Panc1 (cell line): Measurements from ENCODE around the gene WWOX. TPM values are rescaled to one million over a fixed set of nuclear protein-coding genes. Genes with fewer than 3 reads are reported as not detected.

Source experiments
- ATAC-seq: fragments of 200-7000 bp; cut with Tn5 transposase; 2 replicates; pipeline ENCODE4 v1.9.1; 2020; ENCODE audit warnings: mild to moderate bottlenecking, moderate library complexity
- BruUV-seq: library from RNA; stranded (reverse); fragments of 400-500 nt; replicated peaks from 2 replicates; lab custom pipeline; 2021; lab: Mats Ljungman, UMichigan
- CTCF ChIA-PET: fragments of 300-600 bp; sonication (Branson Sonifier 250); formaldehyde crosslinking; loops from one replicate; lab custom pipeline; 2022; ENCODE audit warnings: antibody characterized with exemption; lab: Charles Lee
- POLR2A ChIA-PET: fragments of 300-600 bp; sonication (Branson Sonifier 250); formaldehyde crosslinking; loops from one replicate; lab custom pipeline; 2022; ENCODE audit warnings: antibody characterized with exemption; lab: Charles Lee
- DNase-seq: peaks from one replicate; pipeline ENCODE4 v3.0.0-alpha.2; 2010; ENCODE audit warnings: low read depth, low spot score
- H3K27ac ChIP-seq: 2 replicates; pipeline ENCODE4 v1.5.1; 2011; ENCODE audit warnings: mild to moderate bottlenecking, low read length, inconsistent platforms
- H3K27me3 ChIP-seq: fragments of 200-500 bp; sonication (Bioruptor generic); 2 replicates; pipeline ENCODE4 v1.6.0; 2014; ENCODE audit warnings: low read length, inconsistent platforms; ENCODE audit not compliant: control insufficient read depth, insufficient read depth
- H3K36me3 ChIP-seq: fragments of 200-500 bp; sonication (Bioruptor generic); 2 replicates; pipeline ENCODE4 v1.5.1; 2014; ENCODE audit warnings: inconsistent platforms, mild to moderate bottlenecking, low read length, moderate library complexity; ENCODE audit not compliant: control insufficient read depth, insufficient read depth
- H3K4me1 ChIP-seq: 2 replicates; pipeline ENCODE4 v1.5.1; 2011; ENCODE audit warnings: inconsistent platforms, mild to moderate bottlenecking, low read length, moderate library complexity; ENCODE audit not compliant: control insufficient read depth, insufficient read depth
- H3K4me3 ChIP-seq, 2 experiments: 2 replicates each; pipeline ENCODE4 v1.5.1; 2011 to 2012; ENCODE audit warnings: low read depth in 2 of 2, low read length in 2 of 2, mild to moderate bottlenecking in 2 of 2, inconsistent platforms in 1 of 2, moderate library complexity in 1 of 2
- H3K9me3 ChIP-seq: fragments of 200-500 bp; sonication (Bioruptor generic); 2 replicates; pipeline ENCODE4 v1.5.1; 2014; ENCODE audit warnings: low read depth, mild to moderate bottlenecking, inconsistent platforms, low read length, moderate library complexity; ENCODE audit not compliant: control insufficient read depth, insufficient read depth
- POLR2AphosphoS5 ChIP-seq: IDR thresholded peaks from 2 replicates; pipeline ENCODE4 v1.6.1; 2012; ENCODE audit warnings: mild to moderate bottlenecking, low read depth, low read length, moderate library complexity
- SIN3A ChIP-seq: IDR thresholded peaks from 2 replicates; pipeline ENCODE4 v1.6.1; 2012; ENCODE audit warnings: low read depth, mild to moderate bottlenecking, low read length, moderate library complexity, borderline replicate concordance; ENCODE audit not compliant: insufficient read depth
- TCF7L2 ChIP-seq: IDR thresholded peaks from 2 replicates; pipeline ENCODE4 v1.6.1; 2011; ENCODE audit warnings: mild to moderate bottlenecking, low read depth, low read length, inconsistent platforms
- in situ Hi-C: cut with HindIII; loops from 2 replicates; pipeline ENCODE4 v1.10.0; 2016; ENCODE audit warnings: low sequenced_read_pairs, low pct_unique_long_range_greater_than_20kb
- intact Hi-C: fragments of 100-400 bp; cut with micrococcal nuclease; formaldehyde crosslinking; loops from one replicate; pipeline ENCODE4 v1.10.0; 2022; ENCODE audit not compliant: unreplicated experiment
- total RNA-seq: library from RNA; stranded (reverse); gene quantifications from one replicate; pipeline ENCODE4 v1.2.1, GENCODE V29; 2021; ENCODE audit not compliant: unreplicated experiment
- TF ChIP-seq, protein P1 (sequence below): fragments of 450-650 bp; IDR thresholded peaks from 2 replicates; pipeline ENCODE4 v1.5.1; 2017; ENCODE audit warnings: mild to moderate bottlenecking
- TF ChIP-seq, protein P2 (sequence below), 2 experiments: IDR thresholded peaks; 2 replicates each; pipeline ENCODE4 v1.6.1; 2011 to 2012; ENCODE audit warnings: low read depth in 2 of 2, control low read depth in 1 of 2, low read length in 1 of 2, mild to moderate bottlenecking in 1 of 2, moderate library complexity in 1 of 2; ENCODE audit not compliant: insufficient read depth in 1 of 2

The WWOX gene
- total RNA-seq, 1 experiment from 2014 or later = 12.5 TPM

DNA sequence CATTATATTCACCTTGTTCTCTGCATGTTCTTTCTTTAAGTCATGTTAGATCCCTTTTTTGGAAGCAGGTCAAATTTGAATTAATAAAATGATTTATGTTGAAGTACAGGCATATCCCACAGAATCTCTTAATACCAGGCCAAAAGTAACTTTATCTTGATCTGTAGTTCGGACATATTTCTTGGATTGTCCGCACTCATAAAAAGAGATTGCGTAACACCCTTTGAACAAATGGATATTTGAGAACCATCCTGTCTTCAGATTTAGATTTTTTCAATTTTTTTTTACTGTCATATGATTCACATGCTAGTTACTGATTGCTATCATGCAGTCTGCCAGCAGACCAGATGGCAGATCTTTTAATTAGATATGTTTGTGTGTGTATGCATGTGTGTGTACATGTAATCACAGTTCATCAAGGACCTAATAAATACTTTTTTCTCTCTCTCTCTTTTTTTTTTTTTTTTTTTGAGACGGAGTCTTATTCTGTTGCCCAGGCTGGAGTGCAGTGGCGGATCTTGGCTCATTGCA, 352.6 kb downstream of the WWOX start:
- ChIA-PET POLR2A (no interaction called here), CTCF (no interaction called here)
- no peak for ATAC-seq
- in situ Hi-C loops = no loop called here
- intact Hi-C loops = no loop called here
- Histone ChIP-seq H3K36me3 (no peaks in the 10 kb centered on the region), H3K9me3 (no peaks in the 10 kb centered on the region), H3K4me1 (no peaks in the 10 kb centered on the region), H3K4me3 (no peak overlapping the region), H3K27me3 (no peaks in the 10 kb centered on the region), H3K27ac (no peak overlapping the region)
- BruUV-seq = no TSS peak
- TF ChIP-seq, protein P1, sequence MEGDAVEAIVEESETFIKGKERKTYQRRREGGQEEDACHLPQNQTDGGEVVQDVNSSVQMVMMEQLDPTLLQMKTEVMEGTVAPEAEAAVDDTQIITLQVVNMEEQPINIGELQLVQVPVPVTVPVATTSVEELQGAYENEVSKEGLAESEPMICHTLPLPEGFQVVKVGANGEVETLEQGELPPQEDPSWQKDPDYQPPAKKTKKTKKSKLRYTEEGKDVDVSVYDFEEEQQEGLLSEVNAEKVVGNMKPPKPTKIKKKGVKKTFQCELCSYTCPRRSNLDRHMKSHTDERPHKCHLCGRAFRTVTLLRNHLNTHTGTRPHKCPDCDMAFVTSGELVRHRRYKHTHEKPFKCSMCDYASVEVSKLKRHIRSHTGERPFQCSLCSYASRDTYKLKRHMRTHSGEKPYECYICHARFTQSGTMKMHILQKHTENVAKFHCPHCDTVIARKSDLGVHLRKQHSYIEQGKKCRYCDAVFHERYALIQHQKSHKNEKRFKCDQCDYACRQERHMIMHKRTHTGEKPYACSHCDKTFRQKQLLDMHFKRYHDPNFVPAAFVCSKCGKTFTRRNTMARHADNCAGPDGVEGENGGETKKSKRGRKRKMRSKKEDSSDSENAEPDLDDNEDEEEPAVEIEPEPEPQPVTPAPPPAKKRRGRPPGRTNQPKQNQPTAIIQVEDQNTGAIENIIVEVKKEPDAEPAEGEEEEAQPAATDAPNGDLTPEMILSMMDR = no peak
- no peak for TF ChIP-seq POLR2AphosphoS5
- no peak for TF ChIP-seq TCF7L2
- TF ChIP-seq SIN3A = no peak
- TF ChIP-seq, protein P2, sequence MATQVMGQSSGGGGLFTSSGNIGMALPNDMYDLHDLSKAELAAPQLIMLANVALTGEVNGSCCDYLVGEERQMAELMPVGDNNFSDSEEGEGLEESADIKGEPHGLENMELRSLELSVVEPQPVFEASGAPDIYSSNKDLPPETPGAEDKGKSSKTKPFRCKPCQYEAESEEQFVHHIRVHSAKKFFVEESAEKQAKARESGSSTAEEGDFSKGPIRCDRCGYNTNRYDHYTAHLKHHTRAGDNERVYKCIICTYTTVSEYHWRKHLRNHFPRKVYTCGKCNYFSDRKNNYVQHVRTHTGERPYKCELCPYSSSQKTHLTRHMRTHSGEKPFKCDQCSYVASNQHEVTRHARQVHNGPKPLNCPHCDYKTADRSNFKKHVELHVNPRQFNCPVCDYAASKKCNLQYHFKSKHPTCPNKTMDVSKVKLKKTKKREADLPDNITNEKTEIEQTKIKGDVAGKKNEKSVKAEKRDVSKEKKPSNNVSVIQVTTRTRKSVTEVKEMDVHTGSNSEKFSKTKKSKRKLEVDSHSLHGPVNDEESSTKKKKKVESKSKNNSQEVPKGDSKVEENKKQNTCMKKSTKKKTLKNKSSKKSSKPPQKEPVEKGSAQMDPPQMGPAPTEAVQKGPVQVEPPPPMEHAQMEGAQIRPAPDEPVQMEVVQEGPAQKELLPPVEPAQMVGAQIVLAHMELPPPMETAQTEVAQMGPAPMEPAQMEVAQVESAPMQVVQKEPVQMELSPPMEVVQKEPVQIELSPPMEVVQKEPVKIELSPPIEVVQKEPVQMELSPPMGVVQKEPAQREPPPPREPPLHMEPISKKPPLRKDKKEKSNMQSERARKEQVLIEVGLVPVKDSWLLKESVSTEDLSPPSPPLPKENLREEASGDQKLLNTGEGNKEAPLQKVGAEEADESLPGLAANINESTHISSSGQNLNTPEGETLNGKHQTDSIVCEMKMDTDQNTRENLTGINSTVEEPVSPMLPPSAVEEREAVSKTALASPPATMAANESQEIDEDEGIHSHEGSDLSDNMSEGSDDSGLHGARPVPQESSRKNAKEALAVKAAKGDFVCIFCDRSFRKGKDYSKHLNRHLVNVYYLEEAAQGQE (IDR thresholded peaks at IDR 0.05; ENCODE audit: insufficient read depth in 1 of 2, low read depth in 2 of 2, low read length in 1 of 2) = no peak
- no peak for DNase-seq

DNA sequence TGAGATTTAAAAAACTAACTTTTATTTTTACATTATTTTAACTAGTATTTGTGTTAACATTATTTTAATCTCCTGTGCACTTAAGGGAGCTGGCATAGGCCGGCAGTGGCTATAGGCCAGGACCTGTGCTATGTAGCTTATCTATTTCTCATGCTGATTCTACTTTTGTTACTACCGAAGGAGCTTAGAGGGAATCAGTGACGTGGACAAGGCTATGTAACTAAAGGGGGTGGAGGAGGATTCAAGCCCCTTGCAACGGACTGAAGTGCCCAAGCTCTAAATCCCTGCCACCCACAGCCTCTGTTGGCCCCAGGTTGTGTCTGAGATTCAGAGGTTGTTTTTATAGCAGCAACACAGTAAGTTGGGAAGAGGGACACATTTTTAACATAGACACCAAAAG, 356.4 kb downstream of the WWOX start:
- Histone ChIP-seq H3K4me3 (no peak overlapping the region), H3K4me1 (no peaks in the 10 kb centered on the region), H3K27me3 (no peaks in the 10 kb centered on the region), H3K9me3 (no peaks in the 10 kb centered on the region), H3K27ac (no peak overlapping the region), H3K36me3 (no peaks in the 10 kb centered on the region)
- ChIA-PET POLR2A (no interaction called here), CTCF (no interaction called here)
- BruUV-seq = no TSS peak
- TF ChIP-seq, protein P1 = no peak
- TF ChIP-seq, protein P2 (IDR thresholded peaks at IDR 0.05; ENCODE audit: insufficient read depth in 1 of 2, low read depth in 2 of 2, low read length in 1 of 2) = no peak
- TF ChIP-seq POLR2AphosphoS5 = no peak
- no peak for TF ChIP-seq TCF7L2
- TF ChIP-seq SIN3A = no peak
- in situ Hi-C loops = no loop called here
- intact Hi-C loops = no loop called here
- DNase-seq = no peak
- no peak for ATAC-seq
